Calu3 (cell line): Measurements from ENCODE around the gene GPER1. TPM values are rescaled to one million over a fixed set of nuclear protein-coding genes. Genes with fewer than 3 reads are reported as not detected.

ENCODE experiments used
- BruUV-seq: library from RNA; stranded (reverse); fragments of 400-500 nt; replicated peaks from 2 replicates; lab custom pipeline; 2021; lab: Mats Ljungman, UMichigan
- CTCF ChIA-PET: fragments of 300-600 bp; sonication (Branson Sonifier 250); formaldehyde crosslinking; loops from one replicate; lab custom pipeline; 2022; ENCODE audit warnings: antibody characterized with exemption; lab: Charles Lee
- DNase-seq: peaks from one replicate; pipeline ENCODE4 v3.0.0; 2022
- H3K27ac Mint-ChIP-seq: one replicate; pipeline ENCODE4 v1.8.0; 2022; ENCODE audit warnings: mixed read lengths; ENCODE audit not compliant: unreplicated experiment
- H3K27me3 Mint-ChIP-seq: one replicate; pipeline ENCODE4 v1.8.0; 2022; ENCODE audit warnings: mixed read lengths; ENCODE audit not compliant: unreplicated experiment
- H3K36me3 Mint-ChIP-seq: one replicate; pipeline ENCODE4 v1.8.0; 2022; ENCODE audit warnings: mild to moderate bottlenecking, moderate library complexity, mixed read lengths; ENCODE audit not compliant: insufficient read depth, unreplicated experiment
- H3K4me1 Mint-ChIP-seq: one replicate; pipeline ENCODE4 v1.8.0; 2022; ENCODE audit warnings: mild to moderate bottlenecking, low read depth, mixed read lengths; ENCODE audit not compliant: unreplicated experiment
- H3K4me3 Mint-ChIP-seq: one replicate; pipeline ENCODE4 v1.8.0; 2022; ENCODE audit warnings: mild to moderate bottlenecking, low read depth, moderate library complexity, mixed read lengths; ENCODE audit not compliant: unreplicated experiment
- H3K9me3 Mint-ChIP-seq: one replicate; pipeline ENCODE4 v1.8.0; 2022; ENCODE audit warnings: low read depth, mixed read lengths; ENCODE audit not compliant: unreplicated experiment
- intact Hi-C: fragments of 100-400 bp; cut with micrococcal nuclease; formaldehyde crosslinking; loops from one replicate; pipeline ENCODE4 v1.10.0; 2022; ENCODE audit not compliant: unreplicated experiment
- total RNA-seq: library from RNA; stranded (reverse); gene quantifications from 2 replicates; pipeline ENCODE4 v1.2.3, GENCODE V29; 2022
- TF ChIP-seq, protein P1 (sequence below): fragments of 200-600 bp; IDR thresholded peaks from one replicate; pipeline ENCODE4 v1.8.0; 2022; ENCODE audit warnings: antibody characterized with exemption; ENCODE audit not compliant: unreplicated experiment

The GPER1 gene
- total RNA-seq, 1 experiment from 2014 or later, result 0.26 TPM

DNA sequence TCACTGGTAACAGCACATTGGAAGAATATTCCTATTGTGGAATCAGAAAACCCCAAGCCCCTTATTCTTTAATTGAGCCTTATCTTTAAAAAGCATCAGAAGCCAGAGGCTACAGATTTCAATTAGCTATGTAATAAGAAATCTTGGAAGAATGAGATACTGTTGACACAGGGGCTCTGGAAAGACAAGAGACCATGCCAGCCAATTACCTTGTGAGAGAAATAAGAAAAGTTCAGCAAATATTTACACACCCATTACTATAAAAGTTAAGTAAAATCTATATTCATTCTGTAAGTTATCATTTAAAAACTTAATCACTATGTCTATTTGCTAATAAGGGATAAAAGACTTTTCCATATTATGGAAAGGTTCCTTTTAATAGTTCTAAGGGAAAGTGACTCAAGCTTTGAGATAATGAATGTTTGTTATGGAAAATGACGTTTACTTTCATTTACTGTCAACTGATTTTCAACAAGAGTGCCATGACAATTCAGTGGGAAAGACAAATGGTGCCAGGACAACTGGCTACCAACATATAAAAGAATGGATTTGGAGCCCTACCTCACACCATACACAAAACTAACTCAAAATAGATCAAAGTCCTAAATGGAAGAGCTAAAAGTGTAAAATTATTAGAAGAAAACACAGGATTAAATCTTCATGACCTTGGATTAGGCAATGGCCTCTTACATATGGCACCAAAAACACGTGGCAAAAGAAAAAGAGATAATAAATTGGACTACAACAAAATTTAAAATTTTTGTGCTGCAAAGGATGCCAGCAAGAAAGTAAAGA, 43.8 kb downstream of the GPER1 start:
- Mint-ChIP-seq H3K27me3 (no peaks in the 10 kb centered on the region), H3K36me3 (peaks cover 20% of the 10 kb centered on the region), H3K4me1 (peaks cover 4% of the 10 kb centered on the region), H3K4me3 (no peak overlapping the region), H3K27ac (no peak overlapping the region), H3K9me3 (peaks cover 4% of the 10 kb centered on the region)
- CTCF ChIA-PET, result no interaction called here
- TF ChIP-seq, protein P1, sequence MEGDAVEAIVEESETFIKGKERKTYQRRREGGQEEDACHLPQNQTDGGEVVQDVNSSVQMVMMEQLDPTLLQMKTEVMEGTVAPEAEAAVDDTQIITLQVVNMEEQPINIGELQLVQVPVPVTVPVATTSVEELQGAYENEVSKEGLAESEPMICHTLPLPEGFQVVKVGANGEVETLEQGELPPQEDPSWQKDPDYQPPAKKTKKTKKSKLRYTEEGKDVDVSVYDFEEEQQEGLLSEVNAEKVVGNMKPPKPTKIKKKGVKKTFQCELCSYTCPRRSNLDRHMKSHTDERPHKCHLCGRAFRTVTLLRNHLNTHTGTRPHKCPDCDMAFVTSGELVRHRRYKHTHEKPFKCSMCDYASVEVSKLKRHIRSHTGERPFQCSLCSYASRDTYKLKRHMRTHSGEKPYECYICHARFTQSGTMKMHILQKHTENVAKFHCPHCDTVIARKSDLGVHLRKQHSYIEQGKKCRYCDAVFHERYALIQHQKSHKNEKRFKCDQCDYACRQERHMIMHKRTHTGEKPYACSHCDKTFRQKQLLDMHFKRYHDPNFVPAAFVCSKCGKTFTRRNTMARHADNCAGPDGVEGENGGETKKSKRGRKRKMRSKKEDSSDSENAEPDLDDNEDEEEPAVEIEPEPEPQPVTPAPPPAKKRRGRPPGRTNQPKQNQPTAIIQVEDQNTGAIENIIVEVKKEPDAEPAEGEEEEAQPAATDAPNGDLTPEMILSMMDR, result no peak
- BruUV-seq, result no TSS peak
- DNase-seq, result no peak
- intact Hi-C loops, result no loop called here

DNA sequence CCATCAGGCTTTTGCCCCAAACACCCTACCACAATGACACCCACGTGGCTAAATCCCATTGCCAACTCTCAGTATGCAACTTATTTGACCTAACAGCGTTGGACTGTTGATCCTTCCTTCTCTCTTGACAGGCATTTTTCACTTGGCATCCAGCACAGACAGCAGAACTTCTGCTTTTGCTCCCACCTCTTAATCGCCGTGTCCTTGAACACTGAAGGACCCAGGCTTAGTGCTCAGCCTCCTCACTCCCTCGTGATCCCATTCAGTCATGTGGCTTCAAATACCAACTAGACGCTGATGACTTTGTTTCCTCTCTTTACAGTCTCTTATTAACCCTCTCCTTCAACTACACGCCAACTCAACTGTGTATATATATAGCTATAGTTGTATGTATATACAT, 47.0 kb downstream of the GPER1 start:
- Mint-ChIP-seq H3K4me3 (no peak overlapping the region), H3K27me3 (no peaks in the 10 kb centered on the region), H3K27ac (no peak overlapping the region), H3K4me1 (peaks cover 13% of the 10 kb centered on the region), H3K36me3 (peaks cover 37% of the 10 kb centered on the region), H3K9me3 (peaks cover 4% of the 10 kb centered on the region)
- BruUV-seq, result no TSS peak
- TF ChIP-seq, protein P1, result no peak
- CTCF ChIA-PET, result no interaction called here
- no peak for DNase-seq
- intact Hi-C loops, result no loop called here

DNA sequence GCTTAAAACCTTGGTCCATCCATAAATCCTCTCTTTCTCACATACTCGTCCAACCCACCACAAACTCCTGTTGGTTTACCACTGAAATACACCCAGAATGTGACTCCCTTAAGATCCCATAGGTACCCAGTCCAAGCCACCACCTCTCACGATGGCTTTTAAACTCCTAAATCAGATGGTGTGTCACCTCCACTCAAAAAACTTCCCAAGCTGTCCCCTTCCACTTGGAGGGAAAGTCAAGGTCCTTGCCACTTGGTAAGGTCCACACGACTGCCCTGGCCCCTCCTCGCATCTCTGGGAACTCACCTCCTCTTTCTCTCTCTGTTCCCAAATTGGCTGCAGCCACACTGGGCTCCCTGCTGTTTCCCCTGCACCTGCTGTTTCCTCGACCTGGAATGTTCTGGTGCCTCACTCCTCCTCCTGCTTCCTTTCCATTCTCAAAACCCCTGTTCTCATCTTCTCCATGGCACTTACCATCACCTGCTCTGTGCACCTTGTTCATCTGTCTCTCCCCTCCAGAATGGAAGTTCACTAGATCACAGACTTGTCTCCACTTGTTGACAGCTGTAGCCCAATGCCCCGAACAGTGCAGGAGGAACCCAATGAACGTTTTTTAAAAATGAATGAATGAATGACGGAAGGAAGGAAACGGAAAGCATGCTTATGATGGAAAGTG, 49.1 kb downstream of the GPER1 start:
- CTCF ChIA-PET, result interaction anchor here (0.6 to 3.9 kb wide), 3 partner anchors 39 to 48 kb away, joined by 4 to 27 read pairs (median 4); no protein-coding TSS in a partner anchor
- H3K9me3 Mint-ChIP-seq, result peaks cover under 1% of the 10 kb centered on the region
- TSS peak; percentile 63 for BruUV-seq
- peaks cover 13% of the 10 kb centered on the region for H3K4me1 Mint-ChIP-seq
- TF ChIP-seq, protein P1, result no peak
- peak overlapping the region; percentile 4 for H3K27ac Mint-ChIP-seq
- peak overlapping the region; percentile 70 for H3K4me3 Mint-ChIP-seq
- DNase-seq, result no peak
- intact Hi-C loops, result no loop called here
- no peaks in the 10 kb centered on the region for H3K27me3 Mint-ChIP-seq
- peaks cover 37% of the 10 kb centered on the region for H3K36me3 Mint-ChIP-seq

DNA sequence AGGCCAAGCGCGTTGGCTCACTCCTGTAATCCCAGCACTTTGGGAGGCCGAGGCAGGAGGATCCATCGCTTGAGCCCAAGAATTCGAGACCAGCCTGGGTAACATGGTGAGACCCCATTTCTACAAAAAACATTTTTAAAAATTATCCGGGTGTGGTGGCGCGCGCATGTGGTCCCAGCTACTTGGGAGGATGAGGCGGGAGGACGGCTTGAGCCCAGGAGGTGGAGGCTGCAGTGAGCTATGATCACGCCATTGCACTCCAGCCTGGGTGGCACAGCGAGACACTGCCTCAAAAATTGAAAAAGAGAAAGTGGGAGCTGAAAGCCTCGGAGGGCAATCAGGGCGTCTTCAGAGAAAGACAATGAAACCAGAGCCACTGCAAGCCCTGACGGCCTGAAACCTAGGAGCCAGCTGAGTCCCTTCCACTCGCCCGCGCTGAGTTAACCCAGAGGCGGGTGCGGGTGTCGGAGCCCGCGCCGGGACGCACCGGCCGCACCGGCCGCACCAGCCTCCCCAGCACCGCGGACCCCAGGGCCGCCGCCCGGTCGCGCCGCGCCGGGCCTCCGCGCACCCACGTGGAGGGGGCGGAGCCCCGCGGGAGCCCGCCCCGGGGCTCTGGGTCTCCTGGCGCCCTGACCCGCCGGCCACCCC, 49.7 kb downstream of the GPER1 start:
- Mint-ChIP-seq H3K27me3 (no peaks in the 10 kb centered on the region), H3K36me3 (peaks cover 32% of the 10 kb centered on the region), H3K9me3 (no peaks in the 10 kb centered on the region), H3K27ac (peak overlapping the region; percentile 4), H3K4me3 (peak overlapping the region; percentile 70), H3K4me1 (peaks cover 13% of the 10 kb centered on the region)
- DNase-seq, result no peak
- no TSS peak for BruUV-seq
- CTCF ChIA-PET, result interaction anchor here (0.6 to 3.9 kb wide), 5 partner anchors 17 to 163 kb away, joined by 3 to 27 read pairs (median 4); no protein-coding TSS in a partner anchor
- intact Hi-C loops, result no loop called here
- TF ChIP-seq, protein P1, result no peak
